Mucosa of descending colon (tissue), 3 donors: ENCODE measurements around the gene MERTK. TPM values are rescaled to one million over a fixed set of nuclear protein-coding genes. Genes with fewer than 3 reads are reported as not detected.
A peak's percentile ranks its signal among the peaks of the same experiment; 100 is the strongest.

Experiments used
- ATAC-seq: fragments of 200-7000 bp; cut with Tn5 transposase; one replicate; pipeline ENCODE4 v1.9.1; 2020; ENCODE audit warnings: mild to moderate bottlenecking, moderate library complexity
- DNase-seq, 3 donors: peaks; one replicate each; pipeline ENCODE4 v3.0.0-alpha.2; 2020
- H3K36me3 ChIP-seq: fragments of 200-600 bp; one replicate; pipeline ENCODE4 v1.8.0; 2021; ENCODE audit warnings: low read depth, mild to moderate bottlenecking
- H3K4me1 ChIP-seq: fragments of 200-600 bp; one replicate; pipeline ENCODE4 v1.8.0; 2021; ENCODE audit warnings: low read depth, mild to moderate bottlenecking
- H3K4me3 ChIP-seq: fragments of 200-600 bp; one replicate; pipeline ENCODE4 v1.8.0; 2021; ENCODE audit warnings: mild to moderate bottlenecking
- H3K9me3 ChIP-seq: fragments of 200-600 bp; one replicate; pipeline ENCODE4 v1.8.0; 2021; ENCODE audit warnings: mild to moderate bottlenecking
- intact Hi-C, 2 donors: fragments of 100-400 bp; cut with DNase I in 1 of 2; cut with micrococcal nuclease in 1 of 2; formaldehyde crosslinking; loops; one replicate each; pipeline versions ENCODE4 v1.11.0 to v1.11.1; 2022; cut with DNase I, micrococcal nuclease
- total RNA-seq, 3 donors: library from RNA; stranded (reverse); fragmentation: NEBNext Ultra II Directional in 2 of 3; extraction: Animal tissue kit (Norgen Biotek cat#: 25700) in 2 of 3; gene quantifications; one replicate each; pipeline versions ENCODE4 v1.2.1 to v1.2.4, GENCODE V29; 2021 to 2023
- TF ChIP-seq, protein P1 (sequence below): fragments of 200-600 bp; IDR thresholded peaks from one replicate; pipeline ENCODE4 v1.8.0; 2022; ENCODE audit warnings: antibody characterized with exemption, mild to moderate bottlenecking
- donor health status: DM: no; HTN: no; CAD: no; lungs with moderate emphysema.
- donor health status: DM: no; HTN: no; CAD: no.
- donor health status: DM: no; HTN: yes; CAD: no.

MERTK gene
- total RNA-seq, 3 donors from 2014 or later, result 9.3 to 17.2 (median 13.7) TPM

DNA sequence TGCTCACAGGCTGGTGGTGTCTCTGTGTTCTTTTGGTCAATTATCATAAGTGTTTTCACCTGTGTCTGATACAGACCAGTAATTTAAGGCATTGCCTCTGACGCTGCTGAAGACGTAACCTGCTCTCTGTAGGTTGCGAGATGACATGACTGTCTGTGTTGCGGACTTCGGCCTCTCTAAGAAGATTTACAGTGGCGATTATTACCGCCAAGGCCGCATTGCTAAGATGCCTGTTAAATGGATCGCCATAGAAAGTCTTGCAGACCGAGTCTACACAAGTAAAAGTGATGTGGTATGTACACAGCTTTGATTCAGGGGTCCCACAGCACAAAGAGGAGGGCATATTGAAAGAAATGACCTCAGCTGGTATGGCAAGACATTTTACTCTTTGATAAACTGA lies 122.9 kb downstream of the MERTK start:
- TF ChIP-seq, protein P1, sequence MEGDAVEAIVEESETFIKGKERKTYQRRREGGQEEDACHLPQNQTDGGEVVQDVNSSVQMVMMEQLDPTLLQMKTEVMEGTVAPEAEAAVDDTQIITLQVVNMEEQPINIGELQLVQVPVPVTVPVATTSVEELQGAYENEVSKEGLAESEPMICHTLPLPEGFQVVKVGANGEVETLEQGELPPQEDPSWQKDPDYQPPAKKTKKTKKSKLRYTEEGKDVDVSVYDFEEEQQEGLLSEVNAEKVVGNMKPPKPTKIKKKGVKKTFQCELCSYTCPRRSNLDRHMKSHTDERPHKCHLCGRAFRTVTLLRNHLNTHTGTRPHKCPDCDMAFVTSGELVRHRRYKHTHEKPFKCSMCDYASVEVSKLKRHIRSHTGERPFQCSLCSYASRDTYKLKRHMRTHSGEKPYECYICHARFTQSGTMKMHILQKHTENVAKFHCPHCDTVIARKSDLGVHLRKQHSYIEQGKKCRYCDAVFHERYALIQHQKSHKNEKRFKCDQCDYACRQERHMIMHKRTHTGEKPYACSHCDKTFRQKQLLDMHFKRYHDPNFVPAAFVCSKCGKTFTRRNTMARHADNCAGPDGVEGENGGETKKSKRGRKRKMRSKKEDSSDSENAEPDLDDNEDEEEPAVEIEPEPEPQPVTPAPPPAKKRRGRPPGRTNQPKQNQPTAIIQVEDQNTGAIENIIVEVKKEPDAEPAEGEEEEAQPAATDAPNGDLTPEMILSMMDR, result no peak
- no peak overlapping the region for H3K4me3 ChIP-seq
- DNase-seq (no peak), ATAC-seq (no peak)
- H3K4me1 ChIP-seq, result no peaks in the 10 kb centered on the region
- H3K36me3 ChIP-seq, result no peaks in the 10 kb centered on the region
- no peaks in the 10 kb centered on the region for H3K9me3 ChIP-seq
- intact Hi-C loops, result no loop called here

DNA sequence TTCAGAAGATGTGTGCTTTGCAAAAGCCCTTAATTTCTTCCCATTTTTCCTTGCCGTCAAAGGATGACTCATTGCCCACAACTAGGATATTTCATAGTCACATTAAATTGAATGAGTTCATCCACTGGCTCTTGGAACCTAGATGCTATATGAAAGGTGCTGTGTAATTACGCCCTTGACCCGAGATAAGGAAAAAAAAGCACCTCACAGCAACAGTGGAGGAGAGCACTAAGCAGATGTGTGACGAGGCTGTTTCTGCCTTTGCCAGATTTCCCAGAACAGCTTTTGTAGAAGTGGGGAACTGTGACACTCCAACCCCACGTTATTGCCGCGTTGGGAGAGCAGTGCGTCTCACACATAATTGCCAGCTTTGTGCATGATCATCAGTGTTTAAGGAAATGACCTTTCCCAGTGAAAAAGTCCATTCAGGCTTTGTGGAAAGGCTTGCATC lies 123.4 kb downstream of the MERTK start:
- Histone ChIP-seq H3K4me1 (no peaks in the 10 kb centered on the region), H3K36me3 (no peaks in the 10 kb centered on the region), H3K4me3 (no peak overlapping the region), H3K9me3 (no peaks in the 10 kb centered on the region)
- intact Hi-C loops, result no loop called here
- peak; percentile 42 for ATAC-seq
- DNase-seq, result no peak
- TF ChIP-seq, protein P1, result no peak

DNA sequence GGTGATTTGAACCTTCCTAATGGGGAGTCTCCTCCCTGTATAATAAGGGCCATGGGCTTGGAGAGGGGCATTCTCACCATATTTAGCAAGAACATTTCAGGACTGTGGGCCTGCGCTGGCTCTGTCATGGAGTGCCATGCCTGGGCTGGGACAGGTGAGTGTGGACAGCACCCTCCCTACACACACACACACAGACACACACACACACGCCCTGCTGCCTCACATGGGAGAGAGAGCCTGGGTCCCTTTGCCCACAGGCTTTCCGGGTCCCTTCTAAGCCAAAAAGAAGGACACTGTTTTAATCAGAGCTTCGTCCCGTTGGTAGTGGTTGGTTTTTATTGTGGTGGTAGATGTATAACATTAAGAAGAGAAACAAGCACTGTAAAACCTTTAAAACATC lies 125.3 kb downstream of the MERTK start:
- TF ChIP-seq, protein P1, result no peak
- Histone ChIP-seq H3K4me1 (no peaks in the 10 kb centered on the region), H3K4me3 (no peak overlapping the region), H3K36me3 (no peaks in the 10 kb centered on the region), H3K9me3 (no peaks in the 10 kb centered on the region)
- ATAC-seq, result no peak
- no peak for DNase-seq
- intact Hi-C loops, result no loop called here

DNA sequence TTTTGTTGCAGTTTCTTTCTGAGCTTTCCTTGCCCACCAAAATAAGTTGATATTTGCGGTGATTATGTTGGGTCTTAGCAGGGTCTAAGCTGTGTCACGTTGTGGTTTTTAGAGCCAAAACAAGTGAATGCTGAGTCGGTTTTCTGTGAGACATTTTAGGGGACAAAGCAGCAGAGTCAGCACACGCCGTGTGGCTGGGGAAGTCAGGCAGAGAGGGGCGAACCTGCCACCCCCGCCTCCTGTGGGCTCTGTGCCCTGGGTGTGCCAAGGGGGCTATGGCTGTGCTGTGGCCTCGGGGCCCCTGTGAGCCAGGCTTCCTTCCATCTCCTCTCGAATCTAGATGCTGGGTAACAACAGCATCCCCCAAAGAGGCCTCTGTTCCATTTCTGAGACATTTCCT lies 125.8 kb downstream of the MERTK start:
- no peak for DNase-seq
- no peaks in the 10 kb centered on the region for H3K36me3 ChIP-seq
- H3K4me3 ChIP-seq, result no peak overlapping the region
- no peak for ATAC-seq
- H3K9me3 ChIP-seq, result no peaks in the 10 kb centered on the region
- no peaks in the 10 kb centered on the region for H3K4me1 ChIP-seq
- TF ChIP-seq, protein P1, result no peak
- intact Hi-C loops, result no loop called here

DNA sequence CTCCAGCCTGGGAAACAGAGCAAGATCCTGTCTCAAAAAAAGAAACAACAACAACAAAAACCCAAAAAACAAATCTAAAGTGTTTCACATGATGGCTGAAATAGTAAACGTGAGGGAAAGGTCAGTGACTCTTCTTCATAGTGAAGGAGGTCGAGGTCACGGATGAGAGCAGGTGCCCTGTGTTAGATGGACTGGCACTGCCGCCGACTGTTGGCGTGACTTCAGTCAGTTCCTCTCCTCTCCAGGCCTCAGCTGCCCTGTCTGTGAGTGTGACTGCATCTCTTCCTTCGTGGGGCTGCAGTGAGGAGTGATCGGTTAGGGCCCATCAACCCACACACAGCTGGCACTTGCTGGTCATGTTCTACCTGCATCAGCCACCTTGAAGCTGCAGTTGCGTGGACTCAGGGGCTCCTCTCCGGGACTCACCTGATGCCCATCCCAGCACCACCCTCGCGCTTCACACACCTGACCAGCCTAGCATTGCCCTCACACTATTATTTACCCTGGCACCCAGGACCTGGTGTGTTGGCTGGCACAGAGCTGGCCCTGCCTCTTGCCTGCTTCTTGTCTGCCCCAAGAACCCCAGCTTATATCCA lies 126.6 kb downstream of the MERTK start:
- DNase-seq, result no peak
- TF ChIP-seq, protein P1, result no peak
- intact Hi-C loops, result no loop called here
- ATAC-seq, result no peak
- Histone ChIP-seq H3K9me3 (no peaks in the 10 kb centered on the region), H3K36me3 (no peaks in the 10 kb centered on the region), H3K4me3 (no peak overlapping the region), H3K4me1 (no peaks in the 10 kb centered on the region)

DNA sequence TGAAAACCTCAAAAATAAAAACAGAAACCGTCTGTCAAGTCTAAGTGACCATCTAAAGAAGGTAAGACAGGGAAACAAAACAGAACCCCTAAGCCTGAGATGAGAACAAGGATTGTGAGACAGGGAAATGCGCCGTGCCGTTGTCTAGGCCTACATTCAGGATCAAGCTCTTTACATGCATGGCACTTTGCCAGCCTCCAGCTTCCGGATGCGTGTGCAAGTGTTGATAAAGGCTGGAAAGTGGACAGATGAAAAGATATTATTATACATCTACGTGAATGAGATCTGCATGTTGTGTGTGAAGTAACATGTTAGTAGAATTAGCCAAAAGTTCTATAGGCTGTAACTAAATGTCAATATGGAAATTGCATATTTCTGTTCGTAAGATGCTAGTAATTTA lies 128.1 kb downstream of the MERTK start:
- no peaks in the 10 kb centered on the region for H3K36me3 ChIP-seq
- H3K9me3 ChIP-seq, result no peaks in the 10 kb centered on the region
- H3K4me1 ChIP-seq, result no peaks in the 10 kb centered on the region
- no peak for ATAC-seq
- no peak overlapping the region for H3K4me3 ChIP-seq
- peak in 1 of 3 donors; percentile 32 for DNase-seq
- TF ChIP-seq, protein P1, result no peak
- intact Hi-C loops, result no loop called here
